A673 (cell line): Measurements from ENCODE around the gene GOLGA1. TPM values are rescaled to one million over a fixed set of nuclear protein-coding genes. Genes with fewer than 3 reads are reported as not detected.
A peak's percentile ranks its signal among the peaks of the same experiment; 100 is the strongest.

Experiments
- BruUV-seq: library from RNA; stranded (reverse); fragments of 400-500 nt; replicated peaks from 2 replicates; lab custom pipeline; 2021; lab: Mats Ljungman, UMichigan
- CTCF ChIA-PET: fragments of 300-600 bp; sonication (Branson Sonifier 250); formaldehyde crosslinking; loops from one replicate; lab custom pipeline; 2022; ENCODE audit warnings: antibody characterized with exemption; lab: Charles Lee
- POLR2A ChIA-PET: fragments of 300-600 bp; sonication (Branson Sonifier 250); formaldehyde crosslinking; loops from one replicate; lab custom pipeline; 2022; ENCODE audit warnings: antibody characterized with exemption; ENCODE audit not compliant: low non-redundant PET; lab: Charles Lee
- DNase-seq: peaks from one replicate; pipeline ENCODE4 v3.0.0-alpha.2; 2015; ENCODE audit warnings: low spot score
- H3K27ac ChIP-seq: fragments of 200-600 bp; sonication (generic); 2 replicates; pipeline ENCODE4 v1.5.1; 2016; ENCODE audit warnings: mixed run types, low read depth, mild to moderate bottlenecking, mixed read lengths, antibody characterized with exemption, low read length; ENCODE audit not compliant: poor library complexity, severe bottlenecking
- H3K27me3 ChIP-seq: fragments of 200-600 bp; sonication (generic); replicated peaks from 2 replicates; pipeline ENCODE4 v1.6.1; 2017; ENCODE audit warnings: mixed run types, low read depth, mild to moderate bottlenecking, mixed read lengths, antibody characterized with exemption, low read length; ENCODE audit not compliant: insufficient read depth, poor library complexity
- H3K36me3 ChIP-seq: fragments of 200-600 bp; sonication (generic); 2 replicates; pipeline ENCODE4 v1.6.1; 2016; ENCODE audit warnings: mixed run types, mild to moderate bottlenecking, mixed read lengths, antibody characterized with exemption, low read length; ENCODE audit not compliant: insufficient read depth, poor library complexity, severe bottlenecking
- H3K4me1 ChIP-seq: fragments of 200-600 bp; sonication (generic); 2 replicates; pipeline ENCODE4 v1.6.1; 2017; ENCODE audit warnings: mixed run types, mild to moderate bottlenecking, mixed read lengths, antibody characterized with exemption, low read length; ENCODE audit not compliant: insufficient read depth, poor library complexity, severe bottlenecking
- H3K4me3 ChIP-seq: fragments of 200-600 bp; sonication (generic); 2 replicates; pipeline ENCODE4 v1.5.1; 2016; ENCODE audit warnings: low read depth, mixed run types, mild to moderate bottlenecking, mixed read lengths, low read length; ENCODE audit not compliant: poor library complexity, severe bottlenecking
- H3K9me3 ChIP-seq: fragments of 200-600 bp; sonication (generic); 2 replicates; pipeline ENCODE4 v1.6.1; 2016; ENCODE audit warnings: mixed run types, low read depth, mild to moderate bottlenecking, mixed read lengths, antibody characterized with exemption, low read length; ENCODE audit not compliant: poor library complexity, severe bottlenecking
- EZH2 ChIP-seq: fragments of 200-600 bp; sonication (generic); IDR thresholded peaks from 2 replicates; pipeline ENCODE4 v1.6.1; 2017; ENCODE audit warnings: borderline replicate concordance, low read depth, mild to moderate bottlenecking, mixed read lengths, antibody characterized with exemption, low read length; ENCODE audit not compliant: poor library complexity, severe bottlenecking
- intact Hi-C: fragments of 100-400 bp; cut with micrococcal nuclease; formaldehyde crosslinking; loops from one replicate; pipeline ENCODE4 v1.10.0; 2022; ENCODE audit not compliant: unreplicated experiment
- total RNA-seq: library from RNA; stranded (reverse); gene quantifications from 2 replicates; pipeline ENCODE4 v1.2.3, GENCODE V29; 2021
- TF ChIP-seq, protein P1 (sequence below): fragments of 300-800, 200-600 bp; sonication (generic); conservative IDR thresholded peaks from 2 replicates; pipeline ENCODE4 v1.5.1; 2017; ENCODE audit warnings: low read depth, mild to moderate bottlenecking, antibody characterized with exemption, low read length, moderate library complexity, mixed read lengths

GOLGA1 gene
- total RNA-seq, 1 experiment from 2014 or later: 21.7 TPM

DNA sequence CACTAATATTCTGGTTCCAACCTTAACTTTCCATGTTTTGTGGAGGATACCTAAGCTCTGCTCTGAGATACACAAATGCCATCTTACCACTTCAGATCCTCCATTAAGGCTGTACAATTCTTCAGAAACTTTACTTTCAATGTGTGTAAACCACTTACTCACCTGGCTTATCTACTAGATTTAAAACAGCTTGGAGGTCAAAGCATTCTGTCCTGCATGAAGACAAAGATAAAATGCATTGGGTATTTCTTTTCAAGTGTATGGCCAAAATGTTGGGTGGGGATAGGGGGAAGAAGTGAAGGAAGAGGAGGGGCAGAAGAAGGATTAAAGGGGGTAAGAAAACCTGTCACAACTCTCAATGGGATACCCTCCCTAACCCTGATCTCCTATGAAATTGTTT lies 939 bp downstream of the GOLGA1 start:
- ChIA-PET CTCF (no interaction called here), POLR2A (no interaction called here)
- intact Hi-C loops: no loop called here
- DNase-seq: no peak
- TF ChIP-seq, protein P1, sequence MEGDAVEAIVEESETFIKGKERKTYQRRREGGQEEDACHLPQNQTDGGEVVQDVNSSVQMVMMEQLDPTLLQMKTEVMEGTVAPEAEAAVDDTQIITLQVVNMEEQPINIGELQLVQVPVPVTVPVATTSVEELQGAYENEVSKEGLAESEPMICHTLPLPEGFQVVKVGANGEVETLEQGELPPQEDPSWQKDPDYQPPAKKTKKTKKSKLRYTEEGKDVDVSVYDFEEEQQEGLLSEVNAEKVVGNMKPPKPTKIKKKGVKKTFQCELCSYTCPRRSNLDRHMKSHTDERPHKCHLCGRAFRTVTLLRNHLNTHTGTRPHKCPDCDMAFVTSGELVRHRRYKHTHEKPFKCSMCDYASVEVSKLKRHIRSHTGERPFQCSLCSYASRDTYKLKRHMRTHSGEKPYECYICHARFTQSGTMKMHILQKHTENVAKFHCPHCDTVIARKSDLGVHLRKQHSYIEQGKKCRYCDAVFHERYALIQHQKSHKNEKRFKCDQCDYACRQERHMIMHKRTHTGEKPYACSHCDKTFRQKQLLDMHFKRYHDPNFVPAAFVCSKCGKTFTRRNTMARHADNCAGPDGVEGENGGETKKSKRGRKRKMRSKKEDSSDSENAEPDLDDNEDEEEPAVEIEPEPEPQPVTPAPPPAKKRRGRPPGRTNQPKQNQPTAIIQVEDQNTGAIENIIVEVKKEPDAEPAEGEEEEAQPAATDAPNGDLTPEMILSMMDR: no peak
- no peak for TF ChIP-seq EZH2
- peak overlapping the region; percentile 77 for H3K4me3 ChIP-seq
- H3K27me3 ChIP-seq: no peaks in the 10 kb centered on the region
- no peaks in the 10 kb centered on the region for H3K9me3 ChIP-seq
- BruUV-seq: TSS peak; percentile 59
- peak overlapping the region; percentile 95 for H3K27ac ChIP-seq
- H3K4me1 ChIP-seq: no peaks in the 10 kb centered on the region
- H3K36me3 ChIP-seq: peaks cover 3% of the 10 kb centered on the region

DNA sequence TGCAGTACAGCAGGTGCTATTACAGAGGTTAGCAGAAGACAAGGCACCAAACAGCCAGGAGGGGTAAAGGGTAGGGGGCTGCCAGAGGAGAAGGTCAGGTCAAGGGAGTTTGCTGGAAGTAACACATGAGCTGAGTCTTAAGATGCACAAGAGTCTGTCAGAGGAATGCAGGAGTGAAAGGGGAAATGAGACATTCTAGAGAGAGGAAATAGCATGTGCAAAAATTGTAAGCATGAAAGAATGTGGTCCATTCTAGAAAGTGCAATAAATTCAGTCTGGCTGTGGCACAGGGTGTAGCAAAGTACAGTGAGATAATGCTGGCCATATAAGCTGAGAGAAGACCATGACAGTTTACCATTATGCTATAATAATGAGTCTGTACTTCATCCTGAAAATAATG lies 6.6 kb downstream of the GOLGA1 start:
- BruUV-seq: no TSS peak
- Histone ChIP-seq H3K9me3 (no peaks in the 10 kb centered on the region), H3K36me3 (peaks cover 9% of the 10 kb centered on the region), H3K27me3 (no peaks in the 10 kb centered on the region), H3K4me1 (no peaks in the 10 kb centered on the region), H3K27ac (no peak overlapping the region), H3K4me3 (no peak overlapping the region)
- ChIA-PET CTCF (no interaction called here), POLR2A (no interaction called here)
- DNase-seq: no peak
- TF ChIP-seq, protein P1: no peak
- no peak for TF ChIP-seq EZH2
- intact Hi-C loops: no loop called here

DNA sequence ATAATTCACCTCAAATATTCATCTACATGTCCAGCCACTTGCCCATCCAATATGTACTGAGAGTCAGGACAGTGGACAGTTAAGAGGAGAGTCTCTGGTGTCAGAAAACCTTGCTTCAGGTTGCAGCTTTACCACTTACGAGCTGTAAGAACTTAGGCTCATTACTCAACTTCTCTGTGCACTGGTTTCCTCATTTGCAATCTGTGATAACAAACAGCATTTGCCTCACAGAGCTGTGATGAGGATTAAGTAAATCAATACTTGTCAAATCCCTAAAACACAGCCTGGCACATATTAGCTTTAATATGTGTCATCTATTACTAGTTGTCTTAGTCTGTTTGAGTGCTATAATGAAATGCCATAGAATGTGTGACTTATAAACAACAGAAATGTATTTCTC lies 8.6 kb downstream of the GOLGA1 start:
- Histone ChIP-seq H3K4me1 (no peaks in the 10 kb centered on the region), H3K9me3 (no peaks in the 10 kb centered on the region), H3K36me3 (peaks cover 9% of the 10 kb centered on the region), H3K27me3 (no peaks in the 10 kb centered on the region), H3K27ac (no peak overlapping the region), H3K4me3 (no peak overlapping the region)
- DNase-seq: no peak
- intact Hi-C loops: no loop called here
- ChIA-PET POLR2A (interaction anchor here (0.5 to 0.6 kb wide), 2 partner anchors 33 to 62 kb away, joined by 13 to 17 read pairs; no protein-coding TSS in a partner anchor), CTCF (no interaction called here)
- no peak for TF ChIP-seq EZH2
- TF ChIP-seq, protein P1: no peak
- no TSS peak for BruUV-seq
